CD14-positive monocyte (primary cell): Measurements from ENCODE around the gene IL9R. TPM values are rescaled to one million over a fixed set of nuclear protein-coding genes. Genes with fewer than 3 reads are reported as not detected.
"Not testable (repeated sequence)": the region's sequence is repeated elsewhere in the genome, so short reads cannot be mapped to it uniquely, and the experiment has no call there.

ENCODE experiments used
- DNase-seq, 3 donors: peaks; one replicate each; pipeline ENCODE4 v3.0.0-alpha.2; 2011 to 2022
- H2AFZ ChIP-seq: 2 replicates; pipeline ENCODE4 v1.6.0; 2012; ENCODE audit warnings: mild to moderate bottlenecking, low read depth, low read length, inconsistent platforms; ENCODE audit not compliant: insufficient read depth, poor library complexity, severe bottlenecking
- H3K27ac ChIP-seq, 2 donors: 1 replicate in 1 of 2; 2 replicates in 1 of 2; pipeline ENCODE4 v1.5.1; 2012 to 2013; ENCODE audit warnings: low read length in 2 of 2, control low read depth in 1 of 2, inconsistent platforms in 1 of 2, low read depth in 1 of 2, mild to moderate bottlenecking in 1 of 2
- H3K27me3 ChIP-seq, 2 donors: one replicate each; pipeline versions ENCODE4 v1.6.0 to v1.6.1; 2011 to 2013; ENCODE audit warnings: low read length in 2 of 2; ENCODE audit not compliant: control insufficient read depth in 2 of 2, insufficient read depth in 2 of 2
- H3K36me3 ChIP-seq, 2 donors: replicated peaks in 1 of 2; 1 replicate in 1 of 2; 2 replicates in 1 of 2; pipeline versions ENCODE4 v1.5.1 to v1.6.1; 2012 to 2013; ENCODE audit warnings: low read length in 2 of 2, control low read depth in 1 of 2, inconsistent platforms in 1 of 2, mild to moderate bottlenecking in 1 of 2; ENCODE audit not compliant: insufficient read depth in 2 of 2, control insufficient read depth in 1 of 2
- H3K4me1 ChIP-seq, 2 donors: 1 replicate in 1 of 2; 2 replicates in 1 of 2; pipeline versions ENCODE4 v1.5.1 to v1.6.1; 2012 to 2013; ENCODE audit warnings: low read length in 2 of 2, control low read depth in 1 of 2, inconsistent platforms in 1 of 2, mild to moderate bottlenecking in 1 of 2, moderate library complexity in 1 of 2; ENCODE audit not compliant: insufficient read depth in 2 of 2, control insufficient read depth in 1 of 2
- H3K4me2 ChIP-seq: replicated peaks from 2 replicates; pipeline ENCODE3; 2012; ENCODE audit warnings: low read length, moderate library complexity, mild to moderate bottlenecking; ENCODE audit not compliant: poor library complexity, severe bottlenecking; ENCODE audit errors: extremely low read depth
- H3K4me3 ChIP-seq, 3 experiments: fragments of 200-600 bp in 1 of 3; sonication (generic) in 1 of 3; replicated peaks in 1 of 3; 1 replicate in 2 of 3; 2 replicates in 1 of 3; pipeline ENCODE4 v1.5.1; 2011 to 2013; ENCODE audit warnings: low read length in 3 of 3, mild to moderate bottlenecking in 3 of 3, control low read depth in 2 of 3, low read depth in 2 of 3, inconsistent platforms in 1 of 3, moderate library complexity in 1 of 3
- H3K79me2 ChIP-seq: 2 replicates; pipeline ENCODE4 v1.6.0; 2012; ENCODE audit warnings: mild to moderate bottlenecking, control low read depth, inconsistent platforms, low read length, moderate library complexity; ENCODE audit not compliant: insufficient read depth
- H3K9ac ChIP-seq: 2 replicates; pipeline ENCODE4 v1.6.0; 2017; ENCODE audit warnings: low read length, mild to moderate bottlenecking; ENCODE audit not compliant: insufficient read depth, poor library complexity, severe bottlenecking
- H3K9me3 ChIP-seq, 2 donors: replicated peaks in 1 of 2; 1 replicate in 1 of 2; 2 replicates in 1 of 2; pipeline versions ENCODE4 v1.5.1 to v1.6.1; 2012 to 2013; ENCODE audit warnings: low read length in 2 of 2, control low read depth in 1 of 2; ENCODE audit not compliant: control insufficient read depth in 1 of 2, insufficient read depth in 1 of 2
- H4K20me1 ChIP-seq: 2 replicates; pipeline ENCODE4 v1.6.0; 2012; ENCODE audit warnings: mild to moderate bottlenecking, low read length, control low read depth, moderate library complexity; ENCODE audit not compliant: insufficient read depth
- H3K27ac Mint-ChIP-seq, 7 donors: one replicate each; pipeline ENCODE4 v1.8.0; 2020; ENCODE audit warnings: mild to moderate bottlenecking in 7 of 7, mixed read lengths in 7 of 7, moderate library complexity in 6 of 7, inconsistent platforms in 2 of 7
- H3K27me3 Mint-ChIP-seq, 3 donors: one replicate each; pipeline ENCODE4 v1.8.0; 2021 to 2022; ENCODE audit warnings: low read depth in 3 of 3, mild to moderate bottlenecking in 3 of 3, mixed read lengths in 3 of 3, moderate library complexity in 3 of 3, inconsistent platforms in 1 of 3
- H3K36me3 Mint-ChIP-seq, 2 donors: one replicate each; pipeline ENCODE4 v1.8.0; 2020; ENCODE audit warnings: mixed read lengths in 2 of 2, inconsistent platforms in 1 of 2, mild to moderate bottlenecking in 1 of 2
- H3K4me1 Mint-ChIP-seq: one replicate; pipeline ENCODE4 v1.8.0; 2020; ENCODE audit warnings: mild to moderate bottlenecking, mixed read lengths
- H3K4me3 Mint-ChIP-seq, 2 donors: one replicate each; pipeline ENCODE4 v1.8.0; 2020; ENCODE audit warnings: mild to moderate bottlenecking in 2 of 2, mixed read lengths in 2 of 2, moderate library complexity in 1 of 2
- H3K9me3 Mint-ChIP-seq, 7 donors: one replicate each; pipeline ENCODE4 v1.8.0; 2020 to 2022; ENCODE audit warnings: mixed read lengths in 7 of 7, mild to moderate bottlenecking in 6 of 7, moderate library complexity in 6 of 7, inconsistent platforms in 2 of 7
- WGBS: methylation state at CpG from one replicate; pipeline ENCODE4 v1.1.5; 2013; ENCODE audit warnings: missing lambda C conversion rate; ENCODE audit not compliant: insufficient coverage; 5-methylcytosine and 5-hydroxymethylcytosine counted together
- intact Hi-C, 2 donors: fragments of 100-400 bp; cut with micrococcal nuclease; formaldehyde crosslinking; loops; one replicate each; pipeline versions ENCODE4 v1.15.0 to v1.15.1; 2023
- polyA plus RNA-seq, 3 donors: library from polyadenylated mRNA; depleted of rRNA in 1 of 3; unstranded in 2 of 3; stranded (reverse) in 1 of 3; fragments of 300-500 nt in 2 of 3; fragments of >200 nt in 1 of 3; fragmentation: Illumina TruSeq in 2 of 3; gene quantifications; 1 replicate in 2 of 3; 2 replicates in 1 of 3; pipeline ENCODE4 v1.2.3, GENCODE V29; 2012 to 2021
- TF ChIP-seq, protein P1 (sequence below): fragments of 200-600 bp; IDR thresholded peaks from one replicate; pipeline ENCODE4 v1.8.0; 2022; ENCODE audit warnings: antibody characterized with exemption, mild to moderate bottlenecking

Gene IL9R
- polyA plus RNA-seq, 3 donors, result 0.25 to 1.0 (median 0.85) TPM

- Mint-ChIP-seq H3K4me3 (no peak overlapping the region), H3K27me3 (peaks cover 0 to 5% (median 0%) of the 10 kb centered on the region in 3 donors), H3K9me3 (peaks cover 11 to 25% (median 24%) of the 10 kb centered on the region in 7 donors), H3K36me3 (no peaks in the 10 kb centered on the region), H3K4me1 (no peaks in the 10 kb centered on the region), H3K27ac (no peak overlapping the region)
- Histone ChIP-seq H2AFZ (no peak overlapping the region), H3K9ac (no peak overlapping the region), H3K4me2 (no peak overlapping the region), H3K27ac (no peak overlapping the region), H3K27me3 (no peaks in the 10 kb centered on the region), H3K9me3 (peaks cover 10 to 13% of the 10 kb centered on the region in 2 donors), H4K20me1 (no peaks in the 10 kb centered on the region), H3K79me2 (no peaks in the 10 kb centered on the region), H3K36me3 (no peaks in the 10 kb centered on the region), H3K4me3 (no peak overlapping the region), H3K4me1 (no peaks in the 10 kb centered on the region)
- intact Hi-C loops, result no loop called here
- WGBS, result 43% methylated on average over 1 of the region's 1 CpG
- TF ChIP-seq, protein P1, sequence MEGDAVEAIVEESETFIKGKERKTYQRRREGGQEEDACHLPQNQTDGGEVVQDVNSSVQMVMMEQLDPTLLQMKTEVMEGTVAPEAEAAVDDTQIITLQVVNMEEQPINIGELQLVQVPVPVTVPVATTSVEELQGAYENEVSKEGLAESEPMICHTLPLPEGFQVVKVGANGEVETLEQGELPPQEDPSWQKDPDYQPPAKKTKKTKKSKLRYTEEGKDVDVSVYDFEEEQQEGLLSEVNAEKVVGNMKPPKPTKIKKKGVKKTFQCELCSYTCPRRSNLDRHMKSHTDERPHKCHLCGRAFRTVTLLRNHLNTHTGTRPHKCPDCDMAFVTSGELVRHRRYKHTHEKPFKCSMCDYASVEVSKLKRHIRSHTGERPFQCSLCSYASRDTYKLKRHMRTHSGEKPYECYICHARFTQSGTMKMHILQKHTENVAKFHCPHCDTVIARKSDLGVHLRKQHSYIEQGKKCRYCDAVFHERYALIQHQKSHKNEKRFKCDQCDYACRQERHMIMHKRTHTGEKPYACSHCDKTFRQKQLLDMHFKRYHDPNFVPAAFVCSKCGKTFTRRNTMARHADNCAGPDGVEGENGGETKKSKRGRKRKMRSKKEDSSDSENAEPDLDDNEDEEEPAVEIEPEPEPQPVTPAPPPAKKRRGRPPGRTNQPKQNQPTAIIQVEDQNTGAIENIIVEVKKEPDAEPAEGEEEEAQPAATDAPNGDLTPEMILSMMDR, result no peak
- DNase-seq, result no peak
Observed at GRCh38 chrX:155968326-155968661, 29.2 kb upstream of the IL9R start.

DNA sequence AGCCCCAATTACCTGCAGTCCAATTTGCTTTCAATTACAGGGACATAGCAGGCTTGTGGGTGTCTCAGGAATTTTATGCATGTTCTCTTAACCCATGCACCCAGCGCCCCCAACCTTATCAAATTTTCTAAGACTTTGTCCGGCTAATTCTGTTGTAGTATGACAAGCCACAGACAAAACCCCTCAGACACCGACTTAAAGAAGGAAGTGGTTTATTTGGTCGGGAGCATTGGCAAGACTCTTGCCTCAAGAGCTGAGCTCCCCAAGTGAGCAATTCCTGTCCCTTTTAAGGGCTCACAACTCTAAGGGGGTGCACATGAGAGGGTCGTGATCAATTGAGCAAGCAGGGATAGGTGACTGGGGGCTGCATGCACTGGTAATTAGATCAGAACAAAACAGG is 28.7 kb upstream of the IL9R start:
- H3K4me3 Mint-ChIP-seq, result no peak overlapping the region
- H3K4me3 ChIP-seq, result no peak overlapping the region
- H3K79me2 ChIP-seq, result no peaks in the 10 kb centered on the region
- peaks cover 5 to 8% of the 10 kb centered on the region in 2 donors for H3K9me3 ChIP-seq
- H3K27me3 Mint-ChIP-seq, result peaks cover 0 to 5% (median 0%) of the 10 kb centered on the region in 3 donors
- H3K27me3 ChIP-seq, result no peaks in the 10 kb centered on the region
- no peak overlapping the region for H3K4me2 ChIP-seq
- no peaks in the 10 kb centered on the region for H3K36me3 Mint-ChIP-seq
- no peak overlapping the region for H2AFZ ChIP-seq
- H4K20me1 ChIP-seq, result no peaks in the 10 kb centered on the region
- TF ChIP-seq, protein P1, result no peak
- intact Hi-C loops, result no loop called here
- H3K4me1 ChIP-seq, result no peaks in the 10 kb centered on the region
- no CpG with 5 or more reads among the region's 5 CpGs for WGBS
- no peak for DNase-seq
- H3K9me3 Mint-ChIP-seq, result peaks cover 10 to 22% (median 20%) of the 10 kb centered on the region in 7 donors
- no peak overlapping the region for H3K9ac ChIP-seq
- H3K27ac ChIP-seq, result no peak overlapping the region
- H3K4me1 Mint-ChIP-seq, result no peaks in the 10 kb centered on the region
- no peaks in the 10 kb centered on the region for H3K36me3 ChIP-seq
- H3K27ac Mint-ChIP-seq, result no peak overlapping the region

GRCh38 chrX:155971658-155972057 is 25.8 kb upstream of the IL9R start:
- H3K9me3 ChIP-seq, H3K27ac ChIP-seq, H3K4me3 Mint-ChIP-seq, DNase-seq, H3K9ac ChIP-seq, H3K36me3 ChIP-seq, intact Hi-C loops, H3K27me3 ChIP-seq, H4K20me1 ChIP-seq, H3K4me2 ChIP-seq, H3K4me3 ChIP-seq, H3K79me2 ChIP-seq, H3K36me3 Mint-ChIP-seq, H3K4me1 ChIP-seq, H3K4me1 Mint-ChIP-seq, H3K27me3 Mint-ChIP-seq, H3K27ac Mint-ChIP-seq, H2AFZ ChIP-seq: not testable (repeated sequence)
- H3K9me3 Mint-ChIP-seq, result peaks cover 8 to 23% (median 14%) of the 10 kb centered on the region in 7 donors
- WGBS, result no CpG with 5 or more reads among the region's 5 CpGs
